Measurements from ENCODE around the gene XPC. TPM values are rescaled to one million over a fixed set of nuclear protein-coding genes. Genes with fewer than 3 reads are reported as not detected.

The XPC gene
- total and polyA plus RNA-seq, 2 experiments from 2014 or later: 27.3 to 29.5 TPM

- no peak for DNase-seq (ENCODE audit: low spot score)
- Histone ChIP-seq H3K27ac (no peak overlapping the region), H3K4me2 (no peak overlapping the region), H4K20me1 (ENCODE audit: insufficient read depth, poor library complexity, severe bottlenecking) (peaks cover 20% of the 10 kb centered on the region), H3K4me3 (no peak overlapping the region), H3K4me1 (ENCODE audit: insufficient read depth) (peaks cover 6% of the 10 kb centered on the region), H2AFZ (no peak overlapping the region), H3K79me2 (peaks cover 39% of the 10 kb centered on the region), H3K9me3 (ENCODE audit: low read depth) (no peaks in the 10 kb centered on the region), H3K9me2 (replicated peaks; ENCODE audit: insufficient read depth) (no peaks in the 10 kb centered on the region), H3K36me3 (replicated peaks; ENCODE audit: insufficient read depth, low read depth) (no peaks in the 10 kb centered on the region), H3K27me3 (no peaks in the 10 kb centered on the region)
- 76% methylated on average over 5 of the region's 5 CpGs for WGBS (ENCODE audit: low lambda C conversion rate, missing lambda C conversion rate)
- TF ChIP-seq CTCF (IDR thresholded peaks at IDR 0.05; ENCODE audit: poor library complexity): no peak
- TF ChIP-seq EZH2 (IDR thresholded peaks at IDR 0.05; ENCODE audit: borderline replicate concordance): no peak
- TF ChIP-seq EZH2phosphoT487 (IDR thresholded peaks at IDR 0.05; ENCODE audit: low read depth, severe bottlenecking, unreplicated experiment): no peak
Measured at GRCh38 chr3:14131134-14131533, 47.3 kb downstream of the XPC start.

GRCh38 chr3:14130707-14131106, 47.7 kb downstream of the XPC start:
- no peak overlapping the region for H3K27ac ChIP-seq
- WGBS (ENCODE audit: low lambda C conversion rate, missing lambda C conversion rate): 95% methylated on average over 12 of the region's 12 CpGs
- H3K79me2 ChIP-seq: peaks cover 41% of the 10 kb centered on the region

GRCh38 chr3:14130230-14130629, 48.2 kb downstream of the XPC start:
- Histone ChIP-seq H3K4me1 (ENCODE audit: insufficient read depth) (peaks cover 9% of the 10 kb centered on the region), H3K79me2 (peaks cover 41% of the 10 kb centered on the region)

More at GRCh38 chr3:14130707-14131106, 47.7 kb downstream of the XPC start:
- DNase-seq (ENCODE audit: low spot score): no peak
- peaks cover 9% of the 10 kb centered on the region for H3K4me1 ChIP-seq (ENCODE audit: insufficient read depth)
- no peak overlapping the region for H2AFZ ChIP-seq
- H4K20me1 ChIP-seq (ENCODE audit: insufficient read depth, poor library complexity, severe bottlenecking): peaks cover 22% of the 10 kb centered on the region
- H3K9me3 ChIP-seq (ENCODE audit: low read depth): no peaks in the 10 kb centered on the region
- H3K4me3 ChIP-seq: no peak overlapping the region
- H3K36me3 ChIP-seq (replicated peaks; ENCODE audit: insufficient read depth, low read depth): no peaks in the 10 kb centered on the region
- no peak overlapping the region for H3K4me2 ChIP-seq
- H3K27me3 ChIP-seq: no peaks in the 10 kb centered on the region
- no peaks in the 10 kb centered on the region for H3K9me2 ChIP-seq (replicated peaks; ENCODE audit: insufficient read depth)
- no peak for TF ChIP-seq EZH2 (IDR thresholded peaks at IDR 0.05; ENCODE audit: borderline replicate concordance)
- TF ChIP-seq EZH2phosphoT487 (IDR thresholded peaks at IDR 0.05; ENCODE audit: low read depth, severe bottlenecking, unreplicated experiment): no peak
- TF ChIP-seq CTCF (IDR thresholded peaks at IDR 0.05; ENCODE audit: poor library complexity): no peak

GRCh38 chr3:14129296-14129695, 49.1 kb downstream of the XPC start:
- Histone ChIP-seq H4K20me1 (ENCODE audit: insufficient read depth, poor library complexity, severe bottlenecking) (peaks cover 22% of the 10 kb centered on the region), H3K36me3 (replicated peaks; ENCODE audit: insufficient read depth, low read depth) (no peaks in the 10 kb centered on the region), H2AFZ (no peak overlapping the region), H3K4me1 (ENCODE audit: insufficient read depth) (peaks cover 9% of the 10 kb centered on the region), H3K9me3 (ENCODE audit: low read depth) (no peaks in the 10 kb centered on the region), H3K9me2 (replicated peaks; ENCODE audit: insufficient read depth) (no peaks in the 10 kb centered on the region), H3K79me2 (peaks cover 41% of the 10 kb centered on the region), H3K4me2 (no peak overlapping the region), H3K27me3 (no peaks in the 10 kb centered on the region), H3K27ac (no peak overlapping the region), H3K4me3 (no peak overlapping the region)
- no peak for DNase-seq (ENCODE audit: low spot score)
- WGBS (ENCODE audit: low lambda C conversion rate, missing lambda C conversion rate): 98% methylated on average over 6 of the region's 6 CpGs
- no peak for TF ChIP-seq EZH2 (IDR thresholded peaks at IDR 0.05; ENCODE audit: borderline replicate concordance)
- TF ChIP-seq EZH2phosphoT487 (IDR thresholded peaks at IDR 0.05; ENCODE audit: low read depth, severe bottlenecking, unreplicated experiment): no peak
- TF ChIP-seq CTCF (IDR thresholded peaks at IDR 0.05; ENCODE audit: poor library complexity): no peak

More at GRCh38 chr3:14130230-14130629, 48.2 kb downstream of the XPC start:
- no peak for TF ChIP-seq EZH2phosphoT487 (IDR thresholded peaks at IDR 0.05; ENCODE audit: low read depth, severe bottlenecking, unreplicated experiment)
- Histone ChIP-seq H3K36me3 (replicated peaks; ENCODE audit: insufficient read depth, low read depth) (no peaks in the 10 kb centered on the region), H3K27me3 (no peaks in the 10 kb centered on the region), H3K9me2 (replicated peaks; ENCODE audit: insufficient read depth) (no peaks in the 10 kb centered on the region), H3K27ac (no peak overlapping the region), H3K4me3 (no peak overlapping the region), H2AFZ (no peak overlapping the region), H3K9me3 (ENCODE audit: low read depth) (no peaks in the 10 kb centered on the region), H3K4me2 (no peak overlapping the region), H4K20me1 (ENCODE audit: insufficient read depth, poor library complexity, severe bottlenecking) (peaks cover 22% of the 10 kb centered on the region)
- no peak for DNase-seq (ENCODE audit: low spot score)
- WGBS (ENCODE audit: low lambda C conversion rate, missing lambda C conversion rate): 93% methylated on average over 4 of the region's 4 CpGs

All from hepatocyte (in vitro differentiated cells).